OCI-LY3 (cell line): Measurements from ENCODE around the gene SLC17A9.

Source experiments
- CTCF ChIP-seq: fragments of 200-600, 300-600 bp; sonication (generic); IDR thresholded peaks from 2 replicates; pipeline ENCODE4 v1.5.1; 2014; ENCODE audit warnings: antibody characterized with exemption, low read length, low read depth
- EZH2phosphoT487 ChIP-seq: fragments of 200-600 bp; shearing (Covaris generic); IDR thresholded peaks from 2 replicates; pipeline ENCODE4 v1.6.1; 2018; ENCODE audit warnings: antibody characterized with exemption, mixed run types, low read depth

- no peak for TF ChIP-seq CTCF
- TF ChIP-seq EZH2phosphoT487 = no peak
Observed at GRCh38 chr20:62925076-62925419, 27.5 kb upstream of the SLC17A9 start.
